BLaER1 treated with 17β-estradiol and CSF1 and Interleukin-3, amounts not matched to agents 10 nM and 100 nM (cell line): ENCODE data around the gene ISLR2.
A peak's percentile ranks its signal among the peaks of the same experiment; 100 is the strongest.

Experiments used
- H3K27ac ChIP-seq, 11 experiments: shearing (Covaris generic); formaldehyde crosslinking; 2 replicates each; pipeline ENCODE4 v1.8.1; 2022
- H3K27me3 ChIP-seq, 11 experiments: shearing (Covaris generic); formaldehyde crosslinking; 2 replicates each; pipeline ENCODE4 v1.8.1; 2022
- H3K36me3 ChIP-seq, 11 experiments: shearing (Covaris generic); formaldehyde crosslinking; 2 replicates each; pipeline ENCODE4 v1.8.1; 2022
- H3K4me1 ChIP-seq, 10 experiments: shearing (Covaris generic); formaldehyde crosslinking; 2 replicates each; pipeline ENCODE4 v1.8.1; 2022
- H3K4me2 ChIP-seq, 11 experiments: shearing (Covaris generic); formaldehyde crosslinking; 2 replicates each; pipeline ENCODE4 v1.8.1; 2022
- H3K4me3 ChIP-seq, 10 experiments: shearing (Covaris generic); formaldehyde crosslinking; 2 replicates each; pipeline ENCODE4 v1.8.1; 2022
- H3K9ac ChIP-seq, 11 experiments: shearing (Covaris generic); formaldehyde crosslinking; 2 replicates each; pipeline ENCODE4 v1.8.1; 2022
- H3K9me3 ChIP-seq, 11 experiments: shearing (Covaris generic); formaldehyde crosslinking; replicated peaks in 1 of 11; 2 replicates each; pipeline ENCODE4 v1.8.1; 2022
- H4K20me1 ChIP-seq, 11 experiments: shearing (Covaris generic); formaldehyde crosslinking; 2 replicates each; pipeline ENCODE4 v1.8.1; 2022
- Cebpa-rat ChIP-seq, 11 experiments: shearing (Covaris generic); IDR thresholded peaks; 2 replicates each; pipeline ENCODE4 v1.8.1; 2022

The ISLR2 gene

GRCh38 chr15:74178326-74179100 is 48.1 kb downstream of the ISLR2 start:
- TF ChIP-seq Cebpa-rat (IDR thresholded peaks at IDR 0.05): no peak
- no peak overlapping the region for H3K27ac ChIP-seq
- H3K4me3 ChIP-seq: no peak overlapping the region
- no peak overlapping the region; a peak in 2 of 22 replicates for H3K4me2 ChIP-seq
- H3K27me3 ChIP-seq: no peaks in the 10 kb centered on the region
- H3K9me3 ChIP-seq: no peaks in the 10 kb centered on the region
- H3K4me1 ChIP-seq: peaks cover 0 to 23% (median 7%) of the 10 kb centered on the region in 10 experiments; a peak in 11 of 20 replicates
- H3K36me3 ChIP-seq: no peaks in the 10 kb centered on the region
- no peak overlapping the region for H3K9ac ChIP-seq
- peaks cover 0 to 32% (median 0%) of the 10 kb centered on the region in 11 experiments; a peak in 4 of 22 replicates for H4K20me1 ChIP-seq

GRCh38 chr15:74179101-74179841 is 48.9 kb downstream of the ISLR2 start:
- H3K4me1 ChIP-seq: peaks cover 0 to 19% (median 7%) of the 10 kb centered on the region in 10 experiments; a peak in 11 of 20 replicates
- H3K4me2 ChIP-seq: peak overlapping the region in 2 of 11 experiments; percentile 31 to 34; a peak in 3 of 22 replicates
- no peaks in the 10 kb centered on the region for H3K36me3 ChIP-seq
- TF ChIP-seq Cebpa-rat (IDR thresholded peaks at IDR 0.05): no peak
- no peak overlapping the region for H3K27ac ChIP-seq
- H4K20me1 ChIP-seq: peaks cover 0 to 32% (median 0%) of the 10 kb centered on the region in 11 experiments; a peak in 4 of 22 replicates
- H3K9me3 ChIP-seq: no peaks in the 10 kb centered on the region
- H3K9ac ChIP-seq: no peak overlapping the region
- H3K4me3 ChIP-seq: no peak overlapping the region
- no peaks in the 10 kb centered on the region for H3K27me3 ChIP-seq

- TF ChIP-seq Cebpa-rat (IDR thresholded peaks at IDR 0.05): no peak
- H3K27me3 ChIP-seq: no peaks in the 10 kb centered on the region
- no peak overlapping the region for H3K27ac ChIP-seq
- no peak overlapping the region for H3K4me3 ChIP-seq
- H3K9ac ChIP-seq: no peak overlapping the region
- H4K20me1 ChIP-seq: peaks cover 0 to 32% (median 0%) of the 10 kb centered on the region in 11 experiments; a peak in 5 of 22 replicates
- no peaks in the 10 kb centered on the region for H3K9me3 ChIP-seq
- H3K4me1 ChIP-seq: peaks cover 0 to 19% (median 7%) of the 10 kb centered on the region in 10 experiments; a peak in 11 of 20 replicates
- no peaks in the 10 kb centered on the region for H3K36me3 ChIP-seq
- H3K4me2 ChIP-seq: peak overlapping the region in 6 of 11 experiments; percentile 8 to 37 (median 32); a peak in 9 of 22 replicates
Observed at GRCh38 chr15:74179983-74180880, 49.8 kb downstream of the ISLR2 start.

- no peak for TF ChIP-seq Cebpa-rat (IDR thresholded peaks at IDR 0.05)
Observed at GRCh38 chr15:74180881-74181602, 50.7 kb downstream of the ISLR2 start.

GRCh38 chr15:74182131-74182530 is 51.7 kb downstream of the ISLR2 start:
- Histone ChIP-seq H3K27me3 (no peaks in the 10 kb centered on the region), H3K4me3 (no peak overlapping the region), H3K27ac (no peak overlapping the region), H3K4me2 (no peak overlapping the region), H3K9me3 (no peaks in the 10 kb centered on the region), H3K36me3 (no peaks in the 10 kb centered on the region), H3K4me1 (peaks cover 0 to 19% (median 7%) of the 10 kb centered on the region in 10 experiments; a peak in 11 of 20 replicates), H4K20me1 (peaks cover 0 to 17% (median 0%) of the 10 kb centered on the region in 11 experiments; a peak in 5 of 22 replicates), H3K9ac (no peak overlapping the region)
- TF ChIP-seq Cebpa-rat (IDR thresholded peaks at IDR 0.05): no peak

More at GRCh38 chr15:74180881-74181602, 50.7 kb downstream of the ISLR2 start:
- no peaks in the 10 kb centered on the region for H3K36me3 ChIP-seq
- no peak overlapping the region for H3K27ac ChIP-seq
- no peak overlapping the region for H3K4me3 ChIP-seq
- H3K4me2 ChIP-seq: peak overlapping the region in 4 of 11 experiments; percentile 23 to 37 (median 33); a peak in 8 of 22 replicates
- H3K9ac ChIP-seq: no peak overlapping the region
- peaks cover 0 to 27% (median 0%) of the 10 kb centered on the region in 11 experiments; a peak in 5 of 22 replicates for H4K20me1 ChIP-seq
- no peaks in the 10 kb centered on the region for H3K27me3 ChIP-seq
- H3K9me3 ChIP-seq: no peaks in the 10 kb centered on the region
- peaks cover 0 to 19% (median 7%) of the 10 kb centered on the region in 10 experiments; a peak in 11 of 20 replicates for H3K4me1 ChIP-seq

- Histone ChIP-seq H3K9me3 (no peaks in the 10 kb centered on the region), H3K9ac (no peak overlapping the region), H3K27ac (no peak overlapping the region), H4K20me1 (peaks cover 0 to 16% (median 0%) of the 10 kb centered on the region in 11 experiments; a peak in 5 of 22 replicates), H3K27me3 (no peaks in the 10 kb centered on the region), H3K36me3 (no peaks in the 10 kb centered on the region), H3K4me3 (no peak overlapping the region), H3K4me2 (no peak overlapping the region), H3K4me1 (peaks cover 0 to 14% (median 7%) of the 10 kb centered on the region in 10 experiments; a peak in 11 of 20 replicates)
- no peak for TF ChIP-seq Cebpa-rat (IDR thresholded peaks at IDR 0.05)
Observed at GRCh38 chr15:74184582-74185091, 54.3 kb downstream of the ISLR2 start.

- Histone ChIP-seq H3K27ac (no peak overlapping the region), H3K9ac (no peak overlapping the region), H3K4me2 (no peak overlapping the region), H4K20me1 (peaks cover 0 to 11% (median 0%) of the 10 kb centered on the region in 11 experiments; a peak in 4 of 22 replicates), H3K4me3 (no peak overlapping the region), H3K36me3 (no peaks in the 10 kb centered on the region), H3K9me3 (no peaks in the 10 kb centered on the region), H3K4me1 (peaks cover 0 to 4% (median under 1%) of the 10 kb centered on the region in 10 experiments; a peak in 4 of 20 replicates), H3K27me3 (no peaks in the 10 kb centered on the region)
- no peak for TF ChIP-seq Cebpa-rat (IDR thresholded peaks at IDR 0.05)
Observed at GRCh38 chr15:74185710-74186348, 55.4 kb downstream of the ISLR2 start.
